ENCODE measurements around the gene ARMC12. TPM values are rescaled to one million over a fixed set of nuclear protein-coding genes. Genes with fewer than 3 reads are reported as not detected.

The ARMC12 gene
- total and polyA plus RNA-seq, 2 experiments from 2014 or later, result 0.90 to 0.94 TPM

DNA sequence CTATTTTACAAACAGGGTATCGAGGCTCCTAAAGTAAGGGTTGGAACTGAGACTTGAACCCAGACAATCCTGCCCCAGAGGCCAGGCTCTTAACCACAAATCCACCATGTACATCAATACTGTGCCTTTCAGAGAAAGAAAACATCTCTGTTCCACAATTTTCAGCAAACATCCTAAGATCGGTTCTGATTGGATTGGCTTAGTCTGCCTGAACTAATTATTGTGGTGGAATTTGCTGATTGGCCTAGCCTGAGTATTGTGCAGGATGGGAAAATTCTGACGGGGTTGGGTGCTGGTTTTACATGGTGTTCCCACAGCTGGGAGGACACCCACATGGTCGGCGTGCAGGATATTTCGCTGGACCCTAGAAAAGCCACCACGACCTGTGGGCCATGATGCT is 43.9 kb downstream of the ARMC12 start, which contains the start of gene CLPSL1:
TSS of gene CLPSL1 (plus strand) at position 301 of the 400 bp plus-strand sequence. CDS start at position 393, 92 bp downstream.
- Histone ChIP-seq H3K27ac (ENCODE audit: low read depth) (no peak within 1 kb of the TSS), H3K36me3 (ENCODE audit: insufficient read depth) (no peaks in the 10 kb centered on the region), H3K27me3 (ENCODE audit: insufficient read depth) (peaks cover 10% of the 10 kb centered on the region), H3K4me2 (no peak within 1 kb of the TSS), H2AFZ (no peak within 1 kb of the TSS), H3K4me3 (no peak within 1 kb of the TSS), H3F3A (replicated peaks; ENCODE audit: low read depth) (peaks cover 4% of the 10 kb centered on the region; the same call in 1 of the 2 replicates), H4K20me1 (replicated peaks; ENCODE audit: insufficient read depth) (no peaks in the 10 kb centered on the region), H3K4me1 (ENCODE audit: insufficient read depth) (no peaks in the 10 kb centered on the region), H3K9me2 (ENCODE audit: insufficient read depth) (no peaks in the 10 kb centered on the region), H3K79me2 (replicated peaks; ENCODE audit: insufficient read depth) (no peaks in the 10 kb centered on the region)
- TF ChIP-seq, protein P1, sequence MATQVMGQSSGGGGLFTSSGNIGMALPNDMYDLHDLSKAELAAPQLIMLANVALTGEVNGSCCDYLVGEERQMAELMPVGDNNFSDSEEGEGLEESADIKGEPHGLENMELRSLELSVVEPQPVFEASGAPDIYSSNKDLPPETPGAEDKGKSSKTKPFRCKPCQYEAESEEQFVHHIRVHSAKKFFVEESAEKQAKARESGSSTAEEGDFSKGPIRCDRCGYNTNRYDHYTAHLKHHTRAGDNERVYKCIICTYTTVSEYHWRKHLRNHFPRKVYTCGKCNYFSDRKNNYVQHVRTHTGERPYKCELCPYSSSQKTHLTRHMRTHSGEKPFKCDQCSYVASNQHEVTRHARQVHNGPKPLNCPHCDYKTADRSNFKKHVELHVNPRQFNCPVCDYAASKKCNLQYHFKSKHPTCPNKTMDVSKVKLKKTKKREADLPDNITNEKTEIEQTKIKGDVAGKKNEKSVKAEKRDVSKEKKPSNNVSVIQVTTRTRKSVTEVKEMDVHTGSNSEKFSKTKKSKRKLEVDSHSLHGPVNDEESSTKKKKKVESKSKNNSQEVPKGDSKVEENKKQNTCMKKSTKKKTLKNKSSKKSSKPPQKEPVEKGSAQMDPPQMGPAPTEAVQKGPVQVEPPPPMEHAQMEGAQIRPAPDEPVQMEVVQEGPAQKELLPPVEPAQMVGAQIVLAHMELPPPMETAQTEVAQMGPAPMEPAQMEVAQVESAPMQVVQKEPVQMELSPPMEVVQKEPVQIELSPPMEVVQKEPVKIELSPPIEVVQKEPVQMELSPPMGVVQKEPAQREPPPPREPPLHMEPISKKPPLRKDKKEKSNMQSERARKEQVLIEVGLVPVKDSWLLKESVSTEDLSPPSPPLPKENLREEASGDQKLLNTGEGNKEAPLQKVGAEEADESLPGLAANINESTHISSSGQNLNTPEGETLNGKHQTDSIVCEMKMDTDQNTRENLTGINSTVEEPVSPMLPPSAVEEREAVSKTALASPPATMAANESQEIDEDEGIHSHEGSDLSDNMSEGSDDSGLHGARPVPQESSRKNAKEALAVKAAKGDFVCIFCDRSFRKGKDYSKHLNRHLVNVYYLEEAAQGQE (IDR thresholded peaks at IDR 0.05; ENCODE audit: unreplicated experiment), result no peak
- TF ChIP-seq, protein P2, sequence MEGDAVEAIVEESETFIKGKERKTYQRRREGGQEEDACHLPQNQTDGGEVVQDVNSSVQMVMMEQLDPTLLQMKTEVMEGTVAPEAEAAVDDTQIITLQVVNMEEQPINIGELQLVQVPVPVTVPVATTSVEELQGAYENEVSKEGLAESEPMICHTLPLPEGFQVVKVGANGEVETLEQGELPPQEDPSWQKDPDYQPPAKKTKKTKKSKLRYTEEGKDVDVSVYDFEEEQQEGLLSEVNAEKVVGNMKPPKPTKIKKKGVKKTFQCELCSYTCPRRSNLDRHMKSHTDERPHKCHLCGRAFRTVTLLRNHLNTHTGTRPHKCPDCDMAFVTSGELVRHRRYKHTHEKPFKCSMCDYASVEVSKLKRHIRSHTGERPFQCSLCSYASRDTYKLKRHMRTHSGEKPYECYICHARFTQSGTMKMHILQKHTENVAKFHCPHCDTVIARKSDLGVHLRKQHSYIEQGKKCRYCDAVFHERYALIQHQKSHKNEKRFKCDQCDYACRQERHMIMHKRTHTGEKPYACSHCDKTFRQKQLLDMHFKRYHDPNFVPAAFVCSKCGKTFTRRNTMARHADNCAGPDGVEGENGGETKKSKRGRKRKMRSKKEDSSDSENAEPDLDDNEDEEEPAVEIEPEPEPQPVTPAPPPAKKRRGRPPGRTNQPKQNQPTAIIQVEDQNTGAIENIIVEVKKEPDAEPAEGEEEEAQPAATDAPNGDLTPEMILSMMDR (conservative IDR thresholded peaks at IDR 0.05; ENCODE audit: low read depth in 2 of 2), result no peak
- no peak for TF ChIP-seq ZNF114 (CRISPR knock-in tag; IDR thresholded peaks at IDR 0.05)
- TF ChIP-seq STAT1 (IDR thresholded peaks at IDR 0.05; ENCODE audit: unreplicated experiment), result no peak
- TF ChIP-seq CREB1 (CRISPR knock-in tag; IDR thresholded peaks at IDR 0.05; ENCODE audit: low read depth), result no peak
- no peak for TF ChIP-seq JUNB (IDR thresholded peaks at IDR 0.05; ENCODE audit: unreplicated experiment)
- no peak for TF ChIP-seq EZH2 (IDR thresholded peaks at IDR 0.05; ENCODE audit: low read depth, unreplicated experiment)
- TF ChIP-seq EZH2phosphoT487 (IDR thresholded peaks at IDR 0.05; ENCODE audit: unreplicated experiment), result no peak
- no peak for TF ChIP-seq POLR2AphosphoS5 (IDR thresholded peaks at IDR 0.05; ENCODE audit: low read depth)
- TF ChIP-seq NANOG (IDR thresholded peaks at IDR 0.05; ENCODE audit: borderline replicate concordance), result no peak
- TF ChIP-seq ZNF331 (CRISPR knock-in tag; IDR thresholded peaks at IDR 0.05; ENCODE audit: low read depth), result no peak
- TF ChIP-seq, protein P3, sequence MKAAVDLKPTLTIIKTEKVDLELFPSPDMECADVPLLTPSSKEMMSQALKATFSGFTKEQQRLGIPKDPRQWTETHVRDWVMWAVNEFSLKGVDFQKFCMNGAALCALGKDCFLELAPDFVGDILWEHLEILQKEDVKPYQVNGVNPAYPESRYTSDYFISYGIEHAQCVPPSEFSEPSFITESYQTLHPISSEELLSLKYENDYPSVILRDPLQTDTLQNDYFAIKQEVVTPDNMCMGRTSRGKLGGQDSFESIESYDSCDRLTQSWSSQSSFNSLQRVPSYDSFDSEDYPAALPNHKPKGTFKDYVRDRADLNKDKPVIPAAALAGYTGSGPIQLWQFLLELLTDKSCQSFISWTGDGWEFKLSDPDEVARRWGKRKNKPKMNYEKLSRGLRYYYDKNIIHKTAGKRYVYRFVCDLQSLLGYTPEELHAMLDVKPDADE (IDR thresholded peaks at IDR 0.05), result no peak
- TF ChIP-seq, protein P4, sequence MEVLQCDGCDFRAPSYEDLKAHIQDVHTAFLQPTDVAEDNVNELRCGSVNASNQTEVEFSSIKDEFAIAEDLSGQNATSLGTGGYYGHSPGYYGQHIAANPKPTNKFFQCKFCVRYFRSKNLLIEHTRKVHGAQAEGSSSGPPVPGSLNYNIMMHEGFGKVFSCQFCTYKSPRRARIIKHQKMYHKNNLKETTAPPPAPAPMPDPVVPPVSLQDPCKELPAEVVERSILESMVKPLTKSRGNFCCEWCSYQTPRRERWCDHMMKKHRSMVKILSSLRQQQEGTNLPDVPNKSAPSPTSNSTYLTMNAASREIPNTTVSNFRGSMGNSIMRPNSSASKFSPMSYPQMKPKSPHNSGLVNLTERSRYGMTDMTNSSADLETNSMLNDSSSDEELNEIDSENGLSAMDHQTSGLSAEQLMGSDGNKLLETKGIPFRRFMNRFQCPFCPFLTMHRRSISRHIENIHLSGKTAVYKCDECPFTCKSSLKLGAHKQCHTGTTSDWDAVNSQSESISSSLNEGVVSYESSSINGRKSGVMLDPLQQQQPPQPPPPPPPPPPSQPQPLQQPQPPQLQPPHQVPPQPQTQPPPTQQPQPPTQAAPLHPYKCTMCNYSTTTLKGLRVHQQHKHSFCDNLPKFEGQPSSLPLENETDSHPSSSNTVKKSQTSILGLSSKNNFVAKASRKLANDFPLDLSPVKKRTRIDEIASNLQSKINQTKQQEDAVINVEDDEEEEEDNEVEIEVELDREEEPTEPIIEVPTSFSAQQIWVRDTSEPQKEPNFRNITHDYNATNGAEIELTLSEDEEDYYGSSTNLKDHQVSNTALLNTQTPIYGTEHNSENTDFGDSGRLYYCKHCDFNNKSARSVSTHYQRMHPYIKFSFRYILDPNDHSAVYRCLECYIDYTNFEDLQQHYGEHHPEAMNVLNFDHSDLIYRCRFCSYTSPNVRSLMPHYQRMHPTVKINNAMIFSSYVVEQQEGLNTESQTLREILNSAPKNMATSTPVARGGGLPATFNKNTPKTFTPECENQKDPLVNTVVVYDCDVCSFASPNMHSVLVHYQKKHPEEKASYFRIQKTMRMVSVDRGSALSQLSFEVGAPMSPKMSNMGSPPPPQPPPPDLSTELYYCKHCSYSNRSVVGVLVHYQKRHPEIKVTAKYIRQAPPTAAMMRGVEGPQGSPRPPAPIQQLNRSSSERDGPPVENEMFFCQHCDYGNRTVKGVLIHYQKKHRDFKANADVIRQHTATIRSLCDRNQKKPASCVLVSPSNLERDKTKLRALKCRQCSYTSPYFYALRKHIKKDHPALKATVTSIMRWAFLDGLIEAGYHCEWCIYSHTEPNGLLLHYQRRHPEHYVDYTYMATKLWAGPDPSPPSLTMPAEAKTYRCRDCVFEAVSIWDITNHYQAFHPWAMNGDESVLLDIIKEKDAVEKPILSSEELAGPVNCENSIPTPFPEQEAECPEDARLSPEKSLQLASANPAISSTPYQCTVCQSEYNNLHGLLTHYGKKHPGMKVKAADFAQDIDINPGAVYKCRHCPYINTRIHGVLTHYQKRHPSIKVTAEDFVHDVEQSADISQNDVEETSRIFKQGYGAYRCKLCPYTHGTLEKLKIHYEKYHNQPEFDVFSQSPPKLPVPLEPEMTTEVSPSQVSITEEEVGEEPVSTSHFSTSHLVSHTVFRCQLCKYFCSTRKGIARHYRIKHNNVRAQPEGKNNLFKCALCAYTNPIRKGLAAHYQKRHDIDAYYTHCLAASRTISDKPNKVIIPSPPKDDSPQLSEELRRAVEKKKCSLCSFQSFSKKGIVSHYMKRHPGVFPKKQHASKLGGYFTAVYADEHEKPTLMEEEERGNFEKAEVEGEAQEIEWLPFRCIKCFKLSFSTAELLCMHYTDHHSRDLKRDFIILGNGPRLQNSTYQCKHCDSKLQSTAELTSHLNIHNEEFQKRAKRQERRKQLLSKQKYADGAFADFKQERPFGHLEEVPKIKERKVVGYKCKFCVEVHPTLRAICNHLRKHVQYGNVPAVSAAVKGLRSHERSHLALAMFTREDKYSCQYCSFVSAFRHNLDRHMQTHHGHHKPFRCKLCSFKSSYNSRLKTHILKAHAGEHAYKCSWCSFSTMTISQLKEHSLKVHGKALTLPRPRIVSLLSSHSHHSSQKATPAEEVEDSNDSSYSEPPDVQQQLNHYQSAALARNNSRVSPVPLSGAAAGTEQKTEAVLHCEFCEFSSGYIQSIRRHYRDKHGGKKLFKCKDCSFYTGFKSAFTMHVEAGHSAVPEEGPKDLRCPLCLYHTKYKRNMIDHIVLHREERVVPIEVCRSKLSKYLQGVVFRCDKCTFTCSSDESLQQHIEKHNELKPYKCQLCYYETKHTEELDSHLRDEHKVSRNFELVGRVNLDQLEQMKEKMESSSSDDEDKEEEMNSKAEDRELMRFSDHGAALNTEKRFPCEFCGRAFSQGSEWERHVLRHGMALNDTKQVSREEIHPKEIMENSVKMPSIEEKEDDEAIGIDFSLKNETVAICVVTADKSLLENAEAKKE (CRISPR knock-in tag; IDR thresholded peaks at IDR 0.05), result no peak
- DNase-seq (ENCODE audit: low spot score) (no peak), ATAC-seq (no peak)
- Mint-ChIP-seq H3K4me1 (peaks cover 18% of the 10 kb centered on the region), H3K36me3 (ENCODE audit: low read depth) (no peaks in the 10 kb centered on the region; the same call in 2 of the 3 replicates), H3K9me3 (no peaks in the 10 kb centered on the region; the same call in 2 of the 3 replicates), H3K4me3 (no peak within 1 kb of the TSS), H3K27ac (no peak within 1 kb of the TSS), H3K27me3 (ENCODE audit: insufficient read depth, low read depth, poor library complexity) (peaks cover 16% of the 10 kb centered on the region)
